NCI-H446 (cell line): ENCODE measurements around the gene BTBD17.

ENCODE experiments used
- DNase-seq, 2 experiments: peaks; one replicate each; lab custom pipeline; 2025; lab: John Stamatoyannopoulos, UW

Gene BTBD17

DNA sequence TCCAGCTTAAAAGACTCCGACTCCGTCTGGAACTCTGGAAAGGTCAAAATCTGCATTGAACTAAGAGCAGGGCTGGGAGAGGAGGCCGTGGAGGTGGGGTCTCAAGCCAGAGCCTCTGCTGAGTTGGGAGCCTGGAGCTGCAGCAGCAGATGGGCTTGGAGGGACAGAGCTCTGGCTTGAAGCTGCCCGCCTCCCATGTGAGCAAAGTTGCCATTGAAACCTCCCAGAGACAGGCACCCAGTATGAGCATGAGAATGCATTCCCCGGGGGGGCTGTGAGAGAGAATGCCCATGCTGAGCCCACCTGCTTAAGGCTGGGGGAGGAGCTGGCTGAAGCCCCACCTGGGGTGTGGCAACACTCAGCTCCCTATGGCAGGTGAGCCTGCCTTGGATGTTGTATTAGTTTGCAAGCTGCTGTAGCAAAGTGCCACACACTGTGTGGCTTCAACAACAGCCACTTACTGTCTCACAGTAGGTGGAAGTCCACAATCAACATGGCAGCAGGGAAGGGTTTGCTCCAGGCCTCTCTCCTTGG is 26.1 kb downstream of the BTBD17 start:
- no peak for DNase-seq

GRCh38 chr17:74334393-74335039 is 27.2 kb downstream of the BTBD17 start:
- no peak for DNase-seq

DNA sequence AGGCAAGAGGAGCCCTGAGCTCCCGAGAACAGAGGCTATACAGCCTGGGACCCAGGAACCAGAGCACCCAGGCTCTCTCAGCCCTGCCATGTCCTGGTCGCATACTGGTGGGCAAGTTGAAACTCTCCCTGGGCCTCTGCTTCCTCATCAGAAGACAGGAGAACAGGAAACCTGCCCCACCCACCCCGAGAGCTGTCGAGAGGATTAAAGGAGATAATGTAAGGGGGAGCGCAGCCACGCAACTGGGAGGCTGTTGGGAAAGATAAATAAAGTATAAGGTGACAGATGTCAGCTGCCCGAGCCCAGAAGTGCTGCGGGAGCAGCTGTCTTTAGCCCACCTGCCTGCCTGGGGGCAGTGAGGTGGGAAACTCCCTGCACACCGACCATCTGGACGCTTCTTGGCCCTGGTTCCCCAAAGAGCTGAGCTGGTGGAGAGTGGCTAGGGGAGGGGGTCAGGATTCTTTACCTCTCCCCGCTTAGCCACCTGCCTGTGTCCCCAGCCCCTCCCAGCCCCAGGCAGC is 28.8 kb downstream of the BTBD17 start:
- no peak for DNase-seq

DNA sequence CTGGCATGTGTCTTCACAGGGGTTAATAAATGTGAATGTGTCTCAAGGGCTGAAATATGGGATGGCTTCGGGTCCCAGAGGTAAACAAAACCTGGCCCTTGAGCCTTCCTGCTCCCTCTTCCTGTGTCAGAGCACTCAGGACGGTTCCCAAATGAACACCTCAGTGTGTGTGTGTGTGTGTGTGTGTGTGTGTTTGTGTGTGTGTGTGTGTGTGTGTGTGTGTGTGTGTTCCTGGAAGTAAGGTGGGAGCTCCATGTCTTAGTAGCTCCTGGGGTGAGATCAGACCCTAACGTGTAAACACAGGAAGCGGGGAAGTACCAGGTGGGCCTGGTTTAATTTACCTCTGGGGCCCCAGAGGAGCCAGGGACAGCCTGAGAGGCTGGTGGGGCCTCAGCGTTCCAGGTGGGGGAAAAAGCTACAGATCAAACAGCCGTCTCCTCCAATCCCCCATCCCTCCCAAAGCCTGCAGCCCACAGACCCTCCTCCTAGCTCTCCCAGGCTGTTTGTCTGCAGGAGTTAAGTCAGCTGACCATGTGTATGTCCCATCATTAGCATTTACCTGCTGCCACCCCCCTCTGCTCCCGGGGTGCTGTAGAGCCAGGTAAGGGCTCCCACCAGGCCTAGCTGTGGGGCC is 29.5 kb downstream of the BTBD17 start:
- DNase-seq: no peak

- DNase-seq: no peak
These were observed 31.2 kb downstream of the BTBD17 start for GRCh38 chr17:74330446-74330845.

GRCh38 chr17:74329378-74329777 is 32.3 kb downstream of the BTBD17 start:
- no peak for DNase-seq

- DNase-seq: no peak
These were observed 33.2 kb downstream of the BTBD17 start for GRCh38 chr17:74328487-74328886.

- no peak for DNase-seq
These were observed 35.2 kb downstream of the BTBD17 start for GRCh38 chr17:74326506-74326905.

GRCh38 chr17:74325743-74326379 is 35.8 kb downstream of the BTBD17 start, which contains the start of gene KIF19:
TSS of gene KIF19 (plus strand) at chr17:74326226. CDS start at chr17:74326350, 124 bp downstream.
- no peak for DNase-seq

DNA sequence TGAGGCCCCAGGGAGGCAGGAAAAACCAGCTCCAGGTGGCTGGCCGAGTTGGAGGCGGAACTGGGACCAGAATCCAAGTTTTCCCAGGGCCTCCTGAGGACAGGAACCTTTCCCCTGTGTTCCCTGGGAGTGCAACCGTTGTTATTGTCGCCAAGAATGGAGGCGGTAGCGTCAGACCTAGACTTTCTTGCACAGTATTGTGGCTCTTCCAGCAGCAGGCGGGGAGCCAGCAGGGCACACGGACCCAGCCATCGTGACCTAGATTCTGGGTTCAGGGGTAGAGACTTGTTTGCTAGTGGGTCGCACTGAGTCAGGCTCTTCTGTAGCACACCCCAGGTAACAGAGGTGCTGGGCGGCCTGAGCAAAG is 36.3 kb downstream of the BTBD17 start:
- DNase-seq: no peak

DNA sequence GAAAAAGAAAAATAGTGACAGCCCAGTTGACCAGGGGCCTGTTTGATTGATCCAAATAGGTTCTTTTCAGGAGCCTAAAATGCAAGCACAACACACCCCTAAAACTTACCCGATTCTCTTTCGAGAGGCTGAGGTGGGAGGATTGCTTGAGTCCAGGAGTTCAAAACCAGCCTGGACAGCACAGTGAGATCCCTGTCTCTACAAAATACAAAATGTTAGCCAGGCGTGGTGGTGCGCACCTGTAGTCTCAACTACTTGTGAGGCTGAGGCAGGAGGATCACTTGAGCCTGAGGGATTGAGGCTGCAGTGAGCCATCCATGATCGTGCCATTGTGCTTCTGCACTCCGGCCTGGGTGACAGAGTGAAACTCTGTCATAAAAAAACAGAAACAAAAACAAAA is 37.1 kb downstream of the BTBD17 start:
- DNase-seq: no peak

DNA sequence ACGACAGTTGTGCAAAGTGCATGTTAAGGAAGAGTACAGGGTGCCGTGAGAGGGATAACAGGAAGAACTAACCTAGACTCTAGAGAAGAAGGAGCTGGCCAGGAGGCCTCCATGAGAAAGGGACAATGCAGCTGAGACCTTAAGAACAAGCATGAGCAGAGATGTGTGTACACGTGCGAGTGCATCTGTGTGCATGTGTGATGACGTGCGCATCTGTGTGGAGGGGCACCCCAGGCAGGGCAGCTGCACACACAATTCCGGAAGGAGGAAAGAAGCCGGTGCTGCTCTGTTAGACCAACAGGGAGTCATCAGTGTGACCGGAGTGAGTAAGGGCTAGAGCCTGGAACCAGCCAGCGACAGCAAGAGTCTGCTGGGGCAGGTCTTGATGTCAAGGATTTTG is 43.3 kb downstream of the BTBD17 start:
- DNase-seq: no peak

- DNase-seq: no peak
These were observed 44.6 kb downstream of the BTBD17 start for GRCh38 chr17:74317071-74317470.

GRCh38 chr17:74316220-74316619 is 45.4 kb downstream of the BTBD17 start:
- no peak for DNase-seq

DNA sequence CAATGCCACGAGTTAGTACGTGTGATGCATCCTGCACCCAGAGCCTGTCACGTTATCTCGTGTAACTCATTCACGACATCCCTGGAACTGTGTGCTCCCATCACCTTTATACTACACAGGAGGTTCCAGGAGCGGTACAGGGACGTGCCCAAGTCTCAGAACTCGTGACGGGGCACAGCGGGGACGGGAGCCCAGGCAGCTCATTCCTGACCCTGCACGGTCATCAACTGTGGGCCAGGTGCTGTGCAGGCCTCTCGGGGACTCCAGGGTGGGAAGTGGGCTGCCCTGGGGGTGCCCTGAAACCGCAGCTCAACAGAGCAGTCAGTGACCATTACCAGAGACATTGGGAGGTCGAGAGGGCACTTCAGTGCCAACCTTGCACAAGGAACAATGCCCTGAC is 46.8 kb downstream of the BTBD17 start:
- no peak for DNase-seq

GRCh38 chr17:74309902-74310301 is 51.8 kb downstream of the BTBD17 start:
- DNase-seq: no peak

GRCh38 chr17:74307984-74308773 is 53.5 kb downstream of the BTBD17 start:
- DNase-seq: no peak
